B cell (primary cell): ENCODE measurements around the gene BCL2L13.

Experiments used
- CTCF ChIP-seq: fragments of 200-600 bp; IDR thresholded peaks from one replicate; pipeline ENCODE4 v1.8.0; 2022; ENCODE audit warnings: antibody characterized with exemption, mild to moderate bottlenecking
- EZH2 ChIP-seq: IDR thresholded peaks from 2 replicates; pipeline ENCODE4 v1.6.1; 2012; ENCODE audit warnings: borderline replicate concordance, low read depth, mild to moderate bottlenecking, moderate library complexity, low read length; ENCODE audit not compliant: insufficient read depth, poor library complexity, severe bottlenecking

GRCh38 chr22:17772249-17772957 is 133.8 kb downstream of the BCL2L13 start:
- TF ChIP-seq CTCF, result no peak
- no peak for TF ChIP-seq EZH2
